H1 (cell line): ENCODE data around the gene FAM25A. TPM values are rescaled to one million over a fixed set of nuclear protein-coding genes. Genes with fewer than 3 reads are reported as not detected.

Source experiments
- HDAC6 ChIP-seq: IDR thresholded peaks from one replicate; pipeline ENCODE4 v1.7.1; 2012; ENCODE audit warnings: low read depth, mild to moderate bottlenecking, inconsistent platforms, low read length, moderate library complexity
- JUN ChIP-seq: IDR thresholded peaks from 2 replicates; pipeline ENCODE4 v1.6.1; 2011; ENCODE audit warnings: low read depth, mild to moderate bottlenecking, improper control_type of control experiment, low read length
- JUND ChIP-seq: IDR thresholded peaks from 2 replicates; pipeline ENCODE4 v1.6.1; 2011; ENCODE audit warnings: mild to moderate bottlenecking, improper control_type of control experiment, low read length
- KDM1A ChIP-seq: fragments of 200-600, 300-600 bp; sonication (generic); IDR thresholded peaks from 2 replicates; pipeline ENCODE4 v1.7.1; 2016; ENCODE audit warnings: mild to moderate bottlenecking, low read length, borderline replicate concordance
- KDM4A ChIP-seq: IDR thresholded peaks from one replicate; pipeline ENCODE4 v1.7.1; 2012; ENCODE audit warnings: low read depth, mild to moderate bottlenecking, moderate library complexity, low read length, inconsistent platforms; ENCODE audit not compliant: severe bottlenecking
- KDM5A ChIP-seq: fragments of 200-600 bp; IDR thresholded peaks from 2 replicates; pipeline ENCODE4 v1.7.1; 2012; ENCODE audit warnings: mild to moderate bottlenecking, low read length, inconsistent platforms, mixed read lengths
- MAX ChIP-seq: IDR thresholded peaks from 2 replicates; pipeline ENCODE4 v1.6.1; 2012; ENCODE audit warnings: inconsistent platforms
- RNF2 ChIP-seq: fragments of 200-900, 300-1000 bp; sonication (generic); IDR thresholded peaks from 2 replicates; pipeline ENCODE4 v1.7.1; 2016; ENCODE audit warnings: borderline replicate concordance, low read depth, mild to moderate bottlenecking, antibody characterized with exemption, low read length; ENCODE audit not compliant: poor library complexity, severe bottlenecking; ENCODE audit errors: missing control alignments
- SAP30 ChIP-seq: fragments of 300-600 bp; sonication (generic); IDR thresholded peaks from 2 replicates; pipeline ENCODE4 v1.7.1; 2012; ENCODE audit warnings: low read length, moderate library complexity, mild to moderate bottlenecking, inconsistent platforms; ENCODE audit not compliant: insufficient read depth, insufficient replicate concordance
- polyA plus RNA-seq, 7 experiments: library from polyadenylated mRNA; depleted of rRNA in 3 of 7; stranded (reverse) in 5 of 7; unstranded in 2 of 7; fragments of >200 nt in 5 of 7; fragments of 200-250 nt in 2 of 7; gene quantifications; 1 replicate in 5 of 7; 2 replicates in 1 of 7; 4 replicates in 1 of 7; pipeline versions ENCODE4 v1.2.1 to v1.2.3, GENCODE V29; 2011 to 2013; ENCODE audit warnings: missing spikeins in 2 of 7, mixed read lengths in 2 of 7
- total RNA-seq: library from RNA; stranded (reverse); fragmentation: NEBNext Ultra II Directional; extraction: Animal tissue kit (Norgen Biotek cat#: 25700); gene quantifications from 2 replicates; pipeline ENCODE4 v1.2.1, GENCODE V29; 2021
- TF ChIP-seq, protein P1 (sequence below): fragments of 300-600 bp; sonication (generic); IDR thresholded peaks from 2 replicates; pipeline ENCODE4 v1.7.1; 2012; ENCODE audit warnings: low read length, moderate library complexity, mild to moderate bottlenecking, inconsistent platforms; ENCODE audit not compliant: insufficient replicate concordance

The FAM25A gene
- total and polyA plus RNA-seq, 2 of the 8 experiments (the other 6 are each of a cell fraction or from before 2014, with no cell fraction given) = not detected

- TF ChIP-seq, protein P1, sequence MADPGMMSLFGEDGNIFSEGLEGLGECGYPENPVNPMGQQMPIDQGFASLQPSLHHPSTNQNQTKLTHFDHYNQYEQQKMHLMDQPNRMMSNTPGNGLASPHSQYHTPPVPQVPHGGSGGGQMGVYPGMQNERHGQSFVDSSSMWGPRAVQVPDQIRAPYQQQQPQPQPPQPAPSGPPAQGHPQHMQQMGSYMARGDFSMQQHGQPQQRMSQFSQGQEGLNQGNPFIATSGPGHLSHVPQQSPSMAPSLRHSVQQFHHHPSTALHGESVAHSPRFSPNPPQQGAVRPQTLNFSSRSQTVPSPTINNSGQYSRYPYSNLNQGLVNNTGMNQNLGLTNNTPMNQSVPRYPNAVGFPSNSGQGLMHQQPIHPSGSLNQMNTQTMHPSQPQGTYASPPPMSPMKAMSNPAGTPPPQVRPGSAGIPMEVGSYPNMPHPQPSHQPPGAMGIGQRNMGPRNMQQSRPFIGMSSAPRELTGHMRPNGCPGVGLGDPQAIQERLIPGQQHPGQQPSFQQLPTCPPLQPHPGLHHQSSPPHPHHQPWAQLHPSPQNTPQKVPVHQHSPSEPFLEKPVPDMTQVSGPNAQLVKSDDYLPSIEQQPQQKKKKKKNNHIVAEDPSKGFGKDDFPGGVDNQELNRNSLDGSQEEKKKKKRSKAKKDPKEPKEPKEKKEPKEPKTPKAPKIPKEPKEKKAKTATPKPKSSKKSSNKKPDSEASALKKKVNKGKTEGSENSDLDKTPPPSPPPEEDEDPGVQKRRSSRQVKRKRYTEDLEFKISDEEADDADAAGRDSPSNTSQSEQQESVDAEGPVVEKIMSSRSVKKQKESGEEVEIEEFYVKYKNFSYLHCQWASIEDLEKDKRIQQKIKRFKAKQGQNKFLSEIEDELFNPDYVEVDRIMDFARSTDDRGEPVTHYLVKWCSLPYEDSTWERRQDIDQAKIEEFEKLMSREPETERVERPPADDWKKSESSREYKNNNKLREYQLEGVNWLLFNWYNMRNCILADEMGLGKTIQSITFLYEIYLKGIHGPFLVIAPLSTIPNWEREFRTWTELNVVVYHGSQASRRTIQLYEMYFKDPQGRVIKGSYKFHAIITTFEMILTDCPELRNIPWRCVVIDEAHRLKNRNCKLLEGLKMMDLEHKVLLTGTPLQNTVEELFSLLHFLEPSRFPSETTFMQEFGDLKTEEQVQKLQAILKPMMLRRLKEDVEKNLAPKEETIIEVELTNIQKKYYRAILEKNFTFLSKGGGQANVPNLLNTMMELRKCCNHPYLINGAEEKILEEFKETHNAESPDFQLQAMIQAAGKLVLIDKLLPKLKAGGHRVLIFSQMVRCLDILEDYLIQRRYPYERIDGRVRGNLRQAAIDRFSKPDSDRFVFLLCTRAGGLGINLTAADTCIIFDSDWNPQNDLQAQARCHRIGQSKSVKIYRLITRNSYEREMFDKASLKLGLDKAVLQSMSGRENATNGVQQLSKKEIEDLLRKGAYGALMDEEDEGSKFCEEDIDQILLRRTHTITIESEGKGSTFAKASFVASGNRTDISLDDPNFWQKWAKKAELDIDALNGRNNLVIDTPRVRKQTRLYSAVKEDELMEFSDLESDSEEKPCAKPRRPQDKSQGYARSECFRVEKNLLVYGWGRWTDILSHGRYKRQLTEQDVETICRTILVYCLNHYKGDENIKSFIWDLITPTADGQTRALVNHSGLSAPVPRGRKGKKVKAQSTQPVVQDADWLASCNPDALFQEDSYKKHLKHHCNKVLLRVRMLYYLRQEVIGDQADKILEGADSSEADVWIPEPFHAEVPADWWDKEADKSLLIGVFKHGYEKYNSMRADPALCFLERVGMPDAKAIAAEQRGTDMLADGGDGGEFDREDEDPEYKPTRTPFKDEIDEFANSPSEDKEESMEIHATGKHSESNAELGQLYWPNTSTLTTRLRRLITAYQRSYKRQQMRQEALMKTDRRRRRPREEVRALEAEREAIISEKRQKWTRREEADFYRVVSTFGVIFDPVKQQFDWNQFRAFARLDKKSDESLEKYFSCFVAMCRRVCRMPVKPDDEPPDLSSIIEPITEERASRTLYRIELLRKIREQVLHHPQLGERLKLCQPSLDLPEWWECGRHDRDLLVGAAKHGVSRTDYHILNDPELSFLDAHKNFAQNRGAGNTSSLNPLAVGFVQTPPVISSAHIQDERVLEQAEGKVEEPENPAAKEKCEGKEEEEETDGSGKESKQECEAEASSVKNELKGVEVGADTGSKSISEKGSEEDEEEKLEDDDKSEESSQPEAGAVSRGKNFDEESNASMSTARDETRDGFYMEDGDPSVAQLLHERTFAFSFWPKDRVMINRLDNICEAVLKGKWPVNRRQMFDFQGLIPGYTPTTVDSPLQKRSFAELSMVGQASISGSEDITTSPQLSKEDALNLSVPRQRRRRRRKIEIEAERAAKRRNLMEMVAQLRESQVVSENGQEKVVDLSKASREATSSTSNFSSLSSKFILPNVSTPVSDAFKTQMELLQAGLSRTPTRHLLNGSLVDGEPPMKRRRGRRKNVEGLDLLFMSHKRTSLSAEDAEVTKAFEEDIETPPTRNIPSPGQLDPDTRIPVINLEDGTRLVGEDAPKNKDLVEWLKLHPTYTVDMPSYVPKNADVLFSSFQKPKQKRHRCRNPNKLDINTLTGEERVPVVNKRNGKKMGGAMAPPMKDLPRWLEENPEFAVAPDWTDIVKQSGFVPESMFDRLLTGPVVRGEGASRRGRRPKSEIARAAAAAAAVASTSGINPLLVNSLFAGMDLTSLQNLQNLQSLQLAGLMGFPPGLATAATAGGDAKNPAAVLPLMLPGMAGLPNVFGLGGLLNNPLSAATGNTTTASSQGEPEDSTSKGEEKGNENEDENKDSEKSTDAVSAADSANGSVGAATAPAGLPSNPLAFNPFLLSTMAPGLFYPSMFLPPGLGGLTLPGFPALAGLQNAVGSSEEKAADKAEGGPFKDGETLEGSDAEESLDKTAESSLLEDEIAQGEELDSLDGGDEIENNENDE = no peak
- TF ChIP-seq KDM5A (no peak), HDAC6 (no peak), JUN (no peak), MAX (no peak), KDM4A (no peak), JUND (no peak), RNF2 (no peak), KDM1A (no peak), SAP30 (no peak)
Measured at GRCh38 chr10:87060280-87060928, 40.3 kb downstream of the FAM25A start (continued).
